Neural progenitor cell (in vitro differentiated cells): ENCODE results near the gene TENT4A. TPM values are rescaled to one million over a fixed set of nuclear protein-coding genes. Genes with fewer than 3 reads are reported as not detected.

Experiments
- DNase-seq: peaks from one replicate; pipeline ENCODE4 v3.0.0-alpha.2; 2016; ENCODE audit warnings: low spot score
- H2AFZ ChIP-seq: fragments of 200-600 bp; sonication (generic); replicated peaks from 2 replicates; pipeline ENCODE4 v1.6.1; 2016; ENCODE audit warnings: antibody characterized with exemption
- H3F3A ChIP-seq: fragments of 200-600 bp; sonication (generic); 2 replicates; pipeline ENCODE4 v1.6.1; 2016; ENCODE audit warnings: antibody characterized with exemption, low read depth
- H3K27ac ChIP-seq: fragments of 200-600 bp; sonication (generic); 2 replicates; pipeline ENCODE4 v1.5.1; 2016; ENCODE audit warnings: mild to moderate bottlenecking
- H3K27me3 ChIP-seq: fragments of 200-600 bp; sonication (generic); 2 replicates; pipeline ENCODE4 v1.6.1; 2016; ENCODE audit warnings: mild to moderate bottlenecking, moderate library complexity
- H3K36me3 ChIP-seq: fragments of 200-600 bp; sonication (generic); 2 replicates; pipeline ENCODE4 v1.5.1; 2016
- H3K4me1 ChIP-seq: fragments of 200-600 bp; sonication (generic); 2 replicates; pipeline ENCODE4 v1.6.1; 2016; ENCODE audit warnings: mixed run types
- H3K4me2 ChIP-seq: fragments of 200-600 bp; sonication (generic); 2 replicates; pipeline ENCODE4 v1.6.1; 2016
- H3K4me3 ChIP-seq: fragments of 200-600 bp; sonication (generic); 2 replicates; pipeline ENCODE4 v1.5.1; 2016
- H3K79me2 ChIP-seq: fragments of 200-600 bp; sonication (generic); 2 replicates; pipeline ENCODE4 v1.6.1; 2016; ENCODE audit warnings: low read depth
- H3K9ac ChIP-seq: fragments of 200-600 bp; sonication (generic); 2 replicates; pipeline ENCODE4 v1.6.1; 2016
- H3K9me3 ChIP-seq: fragments of 200-600 bp; sonication (generic); 2 replicates; pipeline ENCODE4 v1.5.1; 2016; ENCODE audit warnings: low read depth
- H4K20me1 ChIP-seq: fragments of 200-600 bp; sonication (generic); 2 replicates; pipeline ENCODE4 v1.6.1; 2016; ENCODE audit warnings: low read depth
- H3K27ac Mint-ChIP-seq: 3 replicates; pipeline ENCODE4 v1.8.0; 2021; ENCODE audit warnings: mixed read lengths
- H3K27me3 Mint-ChIP-seq: 2 replicates; pipeline ENCODE4 v1.8.0; 2022; ENCODE audit warnings: low read depth, mild to moderate bottlenecking, inconsistent platforms, moderate library complexity, mixed read lengths; ENCODE audit not compliant: insufficient read depth
- H3K36me3 Mint-ChIP-seq: 3 replicates; pipeline ENCODE4 v1.8.0; 2021; ENCODE audit warnings: mixed read lengths
- H3K4me1 Mint-ChIP-seq: 3 replicates; pipeline ENCODE4 v1.8.0; 2021; ENCODE audit warnings: mixed read lengths
- H3K4me3 Mint-ChIP-seq: 3 replicates; pipeline ENCODE4 v1.8.0; 2021; ENCODE audit warnings: mild to moderate bottlenecking, moderate library complexity, mixed read lengths
- H3K9me3 Mint-ChIP-seq: 3 replicates; pipeline ENCODE4 v1.8.0; 2020; ENCODE audit warnings: mixed read lengths
- CTCF ChIP-seq: fragments of 200-600 bp; sonication (generic); IDR thresholded peaks from 2 replicates; pipeline ENCODE4 v1.5.1; 2017; ENCODE audit warnings: antibody characterized with exemption, mild to moderate bottlenecking
- EZH2 ChIP-seq: fragments of 200-600 bp; sonication (generic); IDR thresholded peaks from 2 replicates; pipeline ENCODE4 v1.6.1; 2017; ENCODE audit warnings: antibody characterized with exemption, mild to moderate bottlenecking, moderate library complexity
- EZH2phosphoT487 ChIP-seq: fragments of 200-600 bp; sonication (generic); IDR thresholded peaks from 2 replicates; pipeline ENCODE4 v1.6.1; 2017; ENCODE audit warnings: antibody characterized with exemption
- total RNA-seq: library from RNA; depleted of rRNA; stranded (reverse); fragments of >200 nt; gene quantifications from 2 replicates; pipeline ENCODE4 v1.2.3, GENCODE V29; 2015; ENCODE audit warnings: low replicate concordance

Gene TENT4A
- total RNA-seq, 1 donor from 2014 or later = 20.9 TPM

GRCh38 chr5:6739603-6740002 lies 26.4 kb downstream of the TENT4A start:
- H3K4me1 Mint-ChIP-seq = peaks cover 6% of the 10 kb centered on the region
- H3K36me3 Mint-ChIP-seq = peaks cover 30% of the 10 kb centered on the region
- H3K36me3 ChIP-seq = no peaks in the 10 kb centered on the region
- no peaks in the 10 kb centered on the region for H3F3A ChIP-seq
- H3K4me1 ChIP-seq = no peaks in the 10 kb centered on the region
- H3K79me2 ChIP-seq = peaks cover 35% of the 10 kb centered on the region
- no peak overlapping the region for H3K9ac ChIP-seq
- H3K4me2 ChIP-seq = no peak overlapping the region
- DNase-seq = no peak
- H4K20me1 ChIP-seq = peaks cover 58% of the 10 kb centered on the region
- H3K27me3 Mint-ChIP-seq = peaks cover 2% of the 10 kb centered on the region
- no peaks in the 10 kb centered on the region for H3K9me3 Mint-ChIP-seq
- H2AFZ ChIP-seq = no peak overlapping the region
- no peak overlapping the region for H3K27ac ChIP-seq
- H3K9me3 ChIP-seq = no peaks in the 10 kb centered on the region
- TF ChIP-seq EZH2 (no peak), EZH2phosphoT487 (no peak), CTCF (no peak)
- H3K27me3 ChIP-seq = no peaks in the 10 kb centered on the region
- H3K4me3 Mint-ChIP-seq = no peak overlapping the region
- no peak overlapping the region for H3K27ac Mint-ChIP-seq
- H3K4me3 ChIP-seq = no peak overlapping the region

DNA sequence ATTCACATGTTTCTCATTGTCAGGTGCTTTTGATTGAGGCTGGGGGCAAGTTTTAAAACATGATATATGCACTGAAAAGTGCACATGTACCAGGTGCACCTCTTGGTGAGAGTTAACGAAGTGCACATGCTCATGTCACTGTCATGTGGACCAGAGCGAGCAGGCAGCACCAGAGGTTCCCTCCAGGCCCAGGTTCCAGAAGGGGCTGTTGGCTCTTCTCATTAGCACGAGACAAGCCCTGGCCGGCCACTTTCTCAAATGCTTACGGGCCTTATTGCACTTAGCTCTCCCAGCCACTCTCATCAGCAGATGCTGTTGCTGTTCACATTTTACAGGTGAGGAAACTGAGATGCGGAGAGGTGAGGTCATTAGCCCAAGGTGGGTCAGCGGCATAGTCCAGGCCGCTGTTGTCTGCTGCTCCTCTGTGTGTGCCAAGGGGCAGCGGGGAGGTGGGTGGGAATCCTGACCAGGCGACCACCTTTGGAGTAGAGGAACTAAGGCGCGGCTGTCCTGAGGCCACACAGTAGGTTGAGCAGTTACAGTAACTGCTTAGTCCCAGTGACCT lies 27.4 kb downstream of the TENT4A start:
- H3K27ac Mint-ChIP-seq = no peak overlapping the region
- H3K79me2 ChIP-seq = peaks cover 25% of the 10 kb centered on the region
- no peak overlapping the region for H3K4me2 ChIP-seq
- H2AFZ ChIP-seq = no peak overlapping the region
- no peaks in the 10 kb centered on the region for H3F3A ChIP-seq
- peaks cover 58% of the 10 kb centered on the region for H4K20me1 ChIP-seq
- no peaks in the 10 kb centered on the region for H3K27me3 ChIP-seq
- TF ChIP-seq EZH2phosphoT487 = no peak
- TF ChIP-seq EZH2 = no peak
- no peak for TF ChIP-seq CTCF
- no peaks in the 10 kb centered on the region for H3K36me3 ChIP-seq
- no peak for DNase-seq
- peaks cover 29% of the 10 kb centered on the region for H3K36me3 Mint-ChIP-seq
- H3K4me1 ChIP-seq = no peaks in the 10 kb centered on the region
- no peaks in the 10 kb centered on the region for H3K9me3 ChIP-seq
- H3K4me1 Mint-ChIP-seq = peaks cover 6% of the 10 kb centered on the region
- peaks cover 2% of the 10 kb centered on the region for H3K27me3 Mint-ChIP-seq
- no peak overlapping the region for H3K27ac ChIP-seq
- H3K4me3 ChIP-seq = no peak overlapping the region
- no peak overlapping the region for H3K4me3 Mint-ChIP-seq
- H3K9ac ChIP-seq = no peak overlapping the region
- no peaks in the 10 kb centered on the region for H3K9me3 Mint-ChIP-seq

DNA sequence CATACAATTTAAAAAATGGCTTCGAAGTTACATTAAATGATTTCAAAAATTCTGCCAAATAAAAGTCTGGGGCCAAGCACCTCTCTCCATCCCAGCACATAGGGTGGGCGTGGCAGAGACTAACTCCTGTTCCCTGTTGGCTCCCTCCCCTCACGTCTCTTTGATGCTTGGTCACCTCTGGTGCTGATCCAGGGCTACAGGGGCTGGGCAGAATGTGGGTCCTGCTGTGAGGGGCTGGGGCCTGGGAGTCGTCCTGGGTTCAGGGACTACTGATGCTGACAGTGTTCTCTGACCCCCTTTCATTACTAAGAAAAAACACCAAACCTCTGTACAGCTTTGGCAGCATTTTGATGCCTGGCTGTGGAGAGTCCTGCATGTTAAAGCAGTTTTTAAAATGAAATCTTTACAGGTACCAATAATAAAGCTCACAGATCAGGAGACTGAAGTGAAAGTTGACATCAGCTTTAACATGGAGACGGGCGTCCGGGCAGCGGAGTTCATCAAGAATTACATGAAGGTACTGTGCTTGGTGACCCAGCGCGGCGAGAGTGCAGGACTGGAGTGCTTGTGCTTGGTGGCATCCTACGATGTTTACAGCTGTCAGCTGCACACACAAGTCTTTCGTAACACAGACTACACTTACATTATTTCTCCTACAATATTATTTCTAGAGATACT lies 29.0 kb downstream of the TENT4A start:
- Histone ChIP-seq H3K4me2 (no peak overlapping the region), H2AFZ (no peak overlapping the region), H3F3A (no peaks in the 10 kb centered on the region), H3K9ac (no peak overlapping the region), H3K36me3 (no peaks in the 10 kb centered on the region), H3K4me1 (no peaks in the 10 kb centered on the region), H3K4me3 (no peak overlapping the region), H3K27ac (no peak overlapping the region), H3K9me3 (no peaks in the 10 kb centered on the region), H3K27me3 (no peaks in the 10 kb centered on the region), H3K79me2 (peaks cover 16% of the 10 kb centered on the region), H4K20me1 (peaks cover 48% of the 10 kb centered on the region)
- TF ChIP-seq EZH2 = no peak
- TF ChIP-seq EZH2phosphoT487 = no peak
- no peak for TF ChIP-seq CTCF
- no peak for DNase-seq
- H3K36me3 Mint-ChIP-seq = peaks cover 32% of the 10 kb centered on the region
- peaks cover 2% of the 10 kb centered on the region for H3K27me3 Mint-ChIP-seq
- no peak overlapping the region for H3K27ac Mint-ChIP-seq
- H3K4me3 Mint-ChIP-seq = no peak overlapping the region
- peaks cover 6% of the 10 kb centered on the region for H3K4me1 Mint-ChIP-seq
- H3K9me3 Mint-ChIP-seq = no peaks in the 10 kb centered on the region
